Posterior cingulate gyrus (tissue), 11 donors: ENCODE data around the gene TRAF3IP1.
A peak's percentile ranks its signal among the peaks of the same experiment; 100 is the strongest.

ENCODE experiments used
- DNase-seq, 10 donors: peaks; one replicate each; pipeline versions ENCODE4 v3.0.0 to v3.0.0-alpha.2; 2020 to 2021; ENCODE audit warnings: mixed read lengths in 3 of 10
- intact Hi-C: fragments of 100-400 bp; cut with DNase I; formaldehyde crosslinking; loops from one replicate; pipeline ENCODE4 v1.15.1; 2023

TRAF3IP1 gene

GRCh38 chr2:238286987-238287736 lies 33.2 kb upstream of the TRAF3IP1 start:
- intact Hi-C loops, result no loop called here
- DNase-seq, result peak in 8 of 10 donors; percentile 34 to 92 (median 60)

DNA sequence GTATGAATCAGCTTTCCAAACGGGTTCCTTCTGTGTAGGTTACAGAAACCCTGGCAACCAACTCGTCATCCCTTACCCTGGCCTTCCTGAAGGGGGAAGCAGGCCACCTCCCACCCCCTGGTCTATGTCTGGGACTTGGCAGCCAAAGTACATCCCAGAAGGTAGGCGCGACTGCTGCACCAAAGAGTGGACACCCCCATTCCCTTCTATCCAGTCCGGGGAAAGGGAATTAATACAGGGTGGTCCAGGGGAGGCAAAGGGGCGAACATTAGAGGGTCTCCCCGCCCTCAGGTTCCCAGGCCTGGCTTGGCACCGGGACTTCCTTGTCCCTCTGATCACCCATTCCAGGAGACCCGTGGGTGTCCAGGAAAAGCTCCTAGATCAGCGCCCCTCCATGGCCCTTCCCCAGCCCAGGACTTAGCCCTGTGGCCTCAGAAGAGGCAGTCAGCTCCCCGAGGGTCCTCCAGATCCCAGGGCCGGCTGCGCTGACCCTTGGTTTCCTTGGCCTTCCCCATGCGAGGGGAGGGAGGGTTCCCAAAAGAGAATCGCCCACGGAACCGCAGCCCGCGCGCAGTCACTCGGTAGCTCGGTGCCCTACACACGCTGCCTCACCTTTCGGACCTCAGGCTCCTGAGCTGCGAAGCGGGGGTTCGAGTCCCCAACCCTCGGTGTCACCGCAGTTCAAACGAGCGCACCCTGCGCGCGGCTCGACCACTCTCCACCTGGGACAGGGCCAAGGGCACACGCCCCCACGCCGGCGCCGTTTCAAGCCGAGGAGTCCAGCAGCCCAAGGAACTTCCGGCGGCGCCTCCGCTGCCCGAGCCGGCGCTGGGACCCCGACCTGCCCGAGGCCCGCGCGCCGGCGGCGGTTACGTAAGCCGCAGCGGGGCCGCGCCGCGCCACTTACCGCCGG lies 32.3 kb upstream of the TRAF3IP1 start, which contains the start of gene PER2:
Gene PER2, minus strand, starts transcription at position 874 of the 913 bp plus-strand sequence. CDS start 10,674 bp downstream, outside the sequence.
- DNase-seq, result peak in 7 of 10 donors; percentile 26 to 89 (median 53)
- intact Hi-C loops, result loop anchor here (2.0 kb wide), 1 partner anchor 33 kb away; the partner anchor contains the start of gene TRAF3IP1

GRCh38 chr2:238288650-238289573 lies 31.4 kb upstream of the TRAF3IP1 start:
- peak; percentile 95 to 100 (median 97) for DNase-seq
- intact Hi-C loops, result loop anchor here (2.0 kb wide), 1 partner anchor 32 kb away; the partner anchor contains the start of gene TRAF3IP1

DNA sequence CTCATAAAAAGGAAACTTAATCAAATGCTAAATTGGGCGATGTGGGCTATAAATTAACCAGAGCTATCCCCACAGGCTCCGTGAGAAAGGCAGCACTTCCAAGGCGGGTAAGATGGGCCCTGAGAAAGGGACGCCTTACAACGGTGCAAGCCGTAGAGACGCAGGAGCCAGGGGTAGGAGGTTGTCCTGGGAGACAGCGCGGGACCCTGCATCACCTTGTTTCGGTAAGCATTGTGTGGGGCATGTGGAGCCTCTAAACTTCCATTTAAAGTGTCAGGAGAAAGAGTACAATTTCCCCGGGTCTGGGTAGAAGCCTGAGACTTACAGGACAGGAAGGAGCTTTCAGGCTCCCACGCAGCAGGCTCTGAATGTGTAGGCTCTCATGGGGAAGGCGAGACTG lies 30.7 kb upstream of the TRAF3IP1 start:
- intact Hi-C loops, result loop anchor here (2.0 kb wide), 1 partner anchor 31 kb away; the partner anchor contains the start of gene TRAF3IP1

DNA sequence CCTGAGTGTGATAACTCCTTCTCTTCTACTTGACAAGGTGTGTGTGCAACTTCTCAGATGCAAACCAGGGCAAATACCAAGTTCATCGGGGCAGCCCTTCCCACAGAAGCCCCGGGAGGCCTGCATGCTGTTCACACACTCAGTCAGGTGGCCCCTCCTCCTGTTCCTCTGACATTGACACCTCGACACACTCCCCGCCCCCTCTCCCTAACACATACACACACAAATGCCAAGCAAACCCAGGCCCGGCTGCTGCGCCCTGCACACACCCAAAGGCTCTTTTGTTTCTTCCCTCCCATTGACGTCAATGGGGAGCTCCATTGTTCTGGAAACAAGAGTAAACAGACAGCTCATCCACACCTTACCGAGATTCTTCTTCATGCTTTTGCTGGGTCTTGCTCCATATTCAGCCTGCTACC lies 30.2 kb upstream of the TRAF3IP1 start:
- DNase-seq, result peak in 6 of 10 donors; percentile 22 to 86 (median 56)
- intact Hi-C loops, result no loop called here

More for the DNA sequence above, 30.7 kb upstream of the TRAF3IP1 start:
- peak in 4 of 10 donors; percentile 25 to 80 (median 60) for DNase-seq

DNA sequence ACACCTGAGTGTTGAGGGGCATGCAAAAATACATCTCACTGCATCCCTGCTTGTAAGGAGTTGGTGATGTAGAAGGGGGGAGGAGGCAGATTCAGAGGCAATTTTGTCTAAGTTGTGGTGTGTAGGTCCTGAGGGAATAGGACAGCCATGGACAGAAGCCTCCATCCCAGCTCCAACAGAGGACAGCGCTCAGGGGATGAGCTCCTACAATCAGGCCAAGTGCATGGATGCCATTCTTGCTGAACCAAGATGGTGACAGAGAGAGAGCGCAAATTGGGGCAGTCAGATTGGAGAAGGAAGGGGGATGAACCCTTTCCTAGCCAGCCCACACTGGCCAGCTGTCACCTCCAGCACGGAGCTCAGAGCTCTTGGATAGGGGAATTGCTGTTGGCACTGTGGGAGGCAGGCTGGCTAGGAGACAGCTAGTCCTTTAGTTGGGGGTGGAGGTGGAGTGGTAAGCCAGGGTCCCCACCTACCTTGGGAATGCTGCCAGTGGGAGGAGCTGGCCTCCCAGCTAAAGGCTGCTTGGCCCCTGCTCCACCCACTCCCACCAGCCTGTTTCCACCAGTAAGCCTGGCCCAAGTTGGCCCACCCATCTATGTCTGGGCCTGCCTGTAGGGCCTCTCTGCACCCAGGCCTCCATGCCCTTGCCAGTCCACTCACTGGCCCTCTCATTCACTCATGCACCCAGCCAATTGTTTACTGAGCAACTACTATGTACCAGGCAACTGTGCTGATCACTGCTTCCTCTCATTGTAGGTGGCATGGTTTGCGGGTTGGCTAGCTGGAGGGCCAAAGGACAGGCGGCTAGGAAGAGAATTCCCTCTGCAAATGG lies 29.4 kb upstream of the TRAF3IP1 start:
- intact Hi-C loops, result no loop called here
- DNase-seq, result peak in 2 of 10 donors; percentile 30 to 35

DNA sequence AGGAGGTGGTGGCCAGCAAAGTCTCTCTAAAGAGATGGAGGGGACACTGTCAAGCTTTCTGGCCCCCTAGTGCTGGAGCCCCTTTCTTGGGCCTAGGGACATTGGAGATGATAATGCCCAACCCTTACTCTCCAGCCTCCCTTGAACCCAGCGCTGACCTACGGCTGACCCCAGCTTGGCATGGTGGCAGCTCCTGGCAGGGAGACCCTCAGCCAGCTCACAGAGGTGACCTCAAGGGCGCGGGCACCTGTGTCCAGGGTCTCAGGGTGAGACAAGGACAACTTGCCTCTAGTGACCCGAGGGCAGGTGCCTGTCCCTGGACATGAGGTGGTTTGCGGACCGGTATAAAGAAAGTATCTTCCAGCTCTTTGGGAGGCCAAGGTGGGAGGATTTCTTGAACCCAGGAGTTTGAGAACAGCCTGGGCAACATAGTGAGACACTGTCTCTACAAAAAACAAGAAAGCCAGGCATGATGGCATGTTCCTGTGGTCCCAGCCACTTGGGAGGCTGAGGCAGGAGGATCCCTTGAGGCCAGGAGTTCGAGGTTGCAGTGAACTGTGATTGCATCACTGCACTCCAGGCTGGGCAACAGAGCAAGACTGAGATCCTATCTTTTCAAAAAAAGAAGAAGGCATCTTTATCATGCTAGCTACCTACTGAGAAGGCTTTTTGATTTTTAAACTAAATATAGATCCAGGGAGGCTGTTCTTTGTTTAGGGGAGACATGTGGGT lies 28.6 kb upstream of the TRAF3IP1 start:
- DNase-seq, result peak in 2 of 10 donors; percentile 64 to 66
- intact Hi-C loops, result no loop called here

GRCh38 chr2:238294046-238294392 lies 26.3 kb upstream of the TRAF3IP1 start:
- DNase-seq, result peak in 2 of 10 donors; percentile 64 to 74
- intact Hi-C loops, result no loop called here

- intact Hi-C loops, result no loop called here
- peak in 3 of 10 donors; percentile 3 to 52 (median 36) for DNase-seq
These were observed 25.8 kb upstream of the TRAF3IP1 start for GRCh38 chr2:238294393-238295143.

GRCh38 chr2:238295144-238296112 lies 24.9 kb upstream of the TRAF3IP1 start:
- intact Hi-C loops, result no loop called here
- DNase-seq, result peak in 3 of 10 donors; percentile 49 to 72 (median 65)

- peak in 3 of 10 donors; percentile 64 to 81 (median 70) for DNase-seq
These were observed 23.5 kb upstream of the TRAF3IP1 start for GRCh38 chr2:238296638-238297457.

GRCh38 chr2:238299803-238300202 lies 20.5 kb upstream of the TRAF3IP1 start:
- intact Hi-C loops, result no loop called here
- DNase-seq, result peak in 2 of 10 donors; percentile 31 to 71

More at GRCh38 chr2:238296638-238297457, 23.5 kb upstream of the TRAF3IP1 start:
- intact Hi-C loops, result no loop called here

DNA sequence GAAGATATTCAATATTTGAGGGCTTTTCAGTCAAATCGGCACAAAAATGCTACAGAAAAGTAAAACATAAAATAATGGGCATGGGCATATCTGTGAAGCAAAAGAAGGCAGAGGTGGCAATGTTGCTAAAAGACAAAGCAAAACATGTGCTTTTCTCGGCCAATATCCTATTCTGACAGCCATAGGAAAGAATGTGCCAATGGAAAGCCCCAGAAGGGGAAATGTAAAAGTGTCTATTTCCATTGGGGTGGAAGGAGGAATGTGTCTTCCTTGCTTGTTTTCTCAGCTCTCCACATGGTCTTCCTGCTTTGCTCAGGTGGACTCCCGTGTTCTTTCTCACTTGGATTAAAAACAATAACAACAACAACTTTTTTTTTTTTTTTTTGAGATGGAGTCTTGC lies 18.2 kb upstream of the TRAF3IP1 start:
- intact Hi-C loops, result no loop called here
- DNase-seq, result no peak

DNA sequence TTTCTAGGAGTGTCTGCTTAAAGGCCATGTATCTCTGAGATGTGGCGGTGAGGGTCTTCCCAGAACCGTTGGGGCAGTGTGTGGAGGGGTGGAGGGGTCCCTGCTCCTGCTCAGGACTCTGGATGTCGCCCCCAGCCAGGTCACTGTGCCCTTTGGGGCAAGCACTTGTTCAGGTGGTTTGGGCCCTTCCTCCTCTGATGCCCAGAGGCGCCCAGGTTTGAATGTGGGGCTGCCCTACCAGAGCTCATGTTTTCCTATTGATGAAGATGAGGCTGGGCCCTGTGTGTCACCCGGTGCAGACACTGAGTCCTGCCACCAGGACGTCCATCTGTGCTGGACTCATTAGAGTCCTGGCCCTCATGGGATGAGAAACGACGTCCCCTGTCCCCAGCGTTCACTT lies 17.6 kb upstream of the TRAF3IP1 start:
- intact Hi-C loops, result no loop called here
- peak in 2 of 10 donors; percentile 46 to 55 for DNase-seq

GRCh38 chr2:238304116-238304515 lies 16.2 kb upstream of the TRAF3IP1 start:
- DNase-seq, result peak in 2 of 10 donors; percentile 42 to 52
- intact Hi-C loops, result no loop called here
